ENCODE data around the gene RAB25. TPM values are rescaled to one million over a fixed set of nuclear protein-coding genes. Genes with fewer than 3 reads are reported as not detected.

Gene RAB25
- total RNA-seq, 3 donors from 2014 or later (not counting 1 experiment from before 2014, with no cell fraction given) = 0.82 TPM; not detected in 2

GRCh38 chr1:156118177-156118868 lies 57.4 kb downstream of the RAB25 start:
- Mint-ChIP-seq H3K27me3 (ENCODE audit: low read depth in 2 of 2) (peaks cover 8 to 25% of the 10 kb centered on the region in 2 donors), H3K4me1 (peaks cover 20 to 41% of the 10 kb centered on the region in 2 donors), H3K9me3 (no peaks in the 10 kb centered on the region), H3K27ac (no peak overlapping the region), H3K4me3 (no peak overlapping the region), H3K36me3 (no peaks in the 10 kb centered on the region)
- Histone ChIP-seq H3K4me1 (ENCODE audit: control insufficient read depth, insufficient read depth, low read length) (peaks cover 44% of the 10 kb centered on the region), H3K27me3 (ENCODE audit: control insufficient read depth, insufficient read depth, low read length) (peaks cover 17% of the 10 kb centered on the region), H3K4me3 (ENCODE audit: low read length) (no peak overlapping the region), H3K27ac (ENCODE audit: low read length) (no peak overlapping the region), H3K36me3 (ENCODE audit: control insufficient read depth, insufficient read depth, low read length) (no peaks in the 10 kb centered on the region), H3K9me3 (ENCODE audit: control insufficient read depth, insufficient read depth, low read length) (no peaks in the 10 kb centered on the region)
- 88% methylated on average over 5 of the region's 8 CpGs for WGBS (ENCODE audit: insufficient coverage)
- TF ChIP-seq, protein P1, sequence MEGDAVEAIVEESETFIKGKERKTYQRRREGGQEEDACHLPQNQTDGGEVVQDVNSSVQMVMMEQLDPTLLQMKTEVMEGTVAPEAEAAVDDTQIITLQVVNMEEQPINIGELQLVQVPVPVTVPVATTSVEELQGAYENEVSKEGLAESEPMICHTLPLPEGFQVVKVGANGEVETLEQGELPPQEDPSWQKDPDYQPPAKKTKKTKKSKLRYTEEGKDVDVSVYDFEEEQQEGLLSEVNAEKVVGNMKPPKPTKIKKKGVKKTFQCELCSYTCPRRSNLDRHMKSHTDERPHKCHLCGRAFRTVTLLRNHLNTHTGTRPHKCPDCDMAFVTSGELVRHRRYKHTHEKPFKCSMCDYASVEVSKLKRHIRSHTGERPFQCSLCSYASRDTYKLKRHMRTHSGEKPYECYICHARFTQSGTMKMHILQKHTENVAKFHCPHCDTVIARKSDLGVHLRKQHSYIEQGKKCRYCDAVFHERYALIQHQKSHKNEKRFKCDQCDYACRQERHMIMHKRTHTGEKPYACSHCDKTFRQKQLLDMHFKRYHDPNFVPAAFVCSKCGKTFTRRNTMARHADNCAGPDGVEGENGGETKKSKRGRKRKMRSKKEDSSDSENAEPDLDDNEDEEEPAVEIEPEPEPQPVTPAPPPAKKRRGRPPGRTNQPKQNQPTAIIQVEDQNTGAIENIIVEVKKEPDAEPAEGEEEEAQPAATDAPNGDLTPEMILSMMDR (IDR thresholded peaks at IDR 0.05) = no peak
- DNase-seq (no peak), ATAC-seq (no peak)
- intact Hi-C loops (cut with micrococcal nuclease) = no loop called here

DNA sequence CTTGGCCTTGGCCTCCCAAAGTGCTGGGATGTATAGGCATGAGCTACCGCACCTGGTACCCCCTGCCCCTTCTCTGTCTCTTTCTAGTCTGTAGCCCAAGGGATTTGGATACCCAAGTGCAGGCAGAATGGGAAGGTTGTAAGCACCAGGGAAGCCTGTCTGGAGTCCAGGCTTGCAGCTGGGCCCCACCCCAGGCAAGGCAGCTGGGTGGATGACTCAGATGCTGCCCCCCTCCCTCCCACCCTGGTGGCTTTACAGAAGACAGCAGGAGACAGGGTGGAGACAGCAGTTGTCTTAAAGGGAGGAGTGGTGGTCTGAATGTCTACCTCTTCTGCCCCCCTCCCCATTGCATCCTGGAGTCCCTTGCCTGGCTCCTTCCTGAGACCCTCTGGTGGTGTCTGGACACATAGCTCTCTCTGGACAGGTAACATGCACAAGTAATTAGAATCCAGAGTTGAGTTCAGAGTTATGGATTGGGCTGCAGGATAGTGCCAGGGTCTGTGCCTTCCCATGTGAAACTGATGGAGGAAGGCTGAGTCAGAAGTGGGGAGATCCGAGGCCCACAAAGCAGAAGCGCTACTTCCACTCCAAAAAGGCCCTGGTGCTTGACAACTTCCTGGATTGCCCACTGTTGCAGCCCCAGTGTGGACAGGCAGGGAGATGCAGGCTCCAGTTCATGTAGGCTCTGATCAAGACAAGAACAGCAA lies 58.7 kb downstream of the RAB25 start:
- Mint-ChIP-seq H3K36me3 (no peaks in the 10 kb centered on the region), H3K9me3 (no peaks in the 10 kb centered on the region), H3K4me3 (no peak overlapping the region), H3K27ac (peak overlapping the region in 1 of 2 donors; percentile 70), H3K4me1 (peaks cover 18 to 36% of the 10 kb centered on the region in 2 donors), H3K27me3 (ENCODE audit: low read depth in 2 of 2) (peaks cover 8 to 16% of the 10 kb centered on the region in 2 donors)
- DNase-seq (peak in 1 of 2 donors; percentile 52), ATAC-seq (peak in 1 of 3 donors; percentile 37)
- TF ChIP-seq, protein P1 (IDR thresholded peaks at IDR 0.05) = no peak
- H3K36me3 ChIP-seq (ENCODE audit: control insufficient read depth, insufficient read depth, low read length) = no peaks in the 10 kb centered on the region
- H3K4me1 ChIP-seq (ENCODE audit: control insufficient read depth, insufficient read depth, low read length) = peaks cover 47% of the 10 kb centered on the region
- no peaks in the 10 kb centered on the region for H3K9me3 ChIP-seq (ENCODE audit: control insufficient read depth, insufficient read depth, low read length)
- intact Hi-C loops (cut with micrococcal nuclease) = no loop called here
- no peak overlapping the region for H3K27ac ChIP-seq (ENCODE audit: low read length)
- H3K27me3 ChIP-seq (ENCODE audit: control insufficient read depth, insufficient read depth, low read length) = peaks cover 12% of the 10 kb centered on the region
- H3K4me3 ChIP-seq (ENCODE audit: low read length) = no peak overlapping the region
- 59% methylated on average over 3 of the region's 3 CpGs for WGBS (ENCODE audit: insufficient coverage)

Other genes starting within 250 kb of the RAB25 start
- 100 to 1,000 TPM; 127 to 147 (median 146) TPM for gene GON4L, start 203.9 kb upstream of the RAB25 start, total RNA-seq
- 10 to 100 TPM; 38.1 to 42.8 (median 39.8) TPM for gene SYT11, start 201.6 kb upstream of the RAB25 start, total RNA-seq
- 10 to 100 TPM; 79.1 to 86.1 (median 79.2) TPM for gene RIT1, start 149.8 kb upstream of the RAB25 start, total RNA-seq
- 100 to 1,000 TPM in 1 of 3 donors, 10 to 100 TPM in 2; 61.9 to 101 (median 85.9) TPM for gene KHDC4, start 126.7 kb upstream of the RAB25 start, total RNA-seq
- not detected for gene RXFP4, start 119.5 kb upstream of the RAB25 start, total RNA-seq
- gene ARHGEF2, start 82.6 kb upstream of the RAB25 start, total RNA-seq = 100 to 1,000 TPM; 143 to 200 (median 147) TPM
- 100 to 1,000 TPM; 209 to 215 (median 211) TPM for gene SSR2, start 40.2 kb upstream of the RAB25 start, total RNA-seq
- 10 to 100 TPM; 14.4 to 23.5 (median 23.5) TPM for gene UBQLN4, start 7.4 kb upstream of the RAB25 start, total RNA-seq
- 10 to 100 TPM; 23.5 to 26.1 (median 24.6) TPM for gene LAMTOR2, start 6.4 kb upstream of the RAB25 start, total RNA-seq
- gene MEX3A, start 21.3 kb downstream of the RAB25 start, total RNA-seq = under 1 TPM; 0.05 to 0.16 (median 0.14) TPM
- 100 to 1,000 TPM; 201 to 504 (median 273) TPM for gene LMNA, start 53.6 kb downstream of the RAB25 start, total RNA-seq
- gene SEMA4A, start 92.4 kb downstream of the RAB25 start, total RNA-seq = 10 to 100 TPM in 1 of 3 donors, 1 to 10 TPM in 2; 2.6 to 13.0 (median 7.0) TPM
- 10 to 100 TPM; 17.1 to 49.2 (median 22.0) TPM for gene SLC25A44, start 132.9 kb downstream of the RAB25 start, total RNA-seq
- 10 to 100 TPM; 61.5 to 70.3 (median 64.0) TPM for gene PMF1, start 151.8 kb downstream of the RAB25 start, total RNA-seq
- 1 to 10 TPM in 2 of 3 donors, under 1 TPM in 1; 0.45 to 1.6 (median 1.1) TPM for gene BGLAP, start 181.0 kb downstream of the RAB25 start, total RNA-seq
- gene PAQR6, start 186.9 kb downstream of the RAB25 start, total RNA-seq = 1 to 10 TPM; 2.6 to 5.5 (median 3.5) TPM
- 10 to 100 TPM; 76.7 to 93.9 (median 87.6) TPM for gene SMG5, start 221.7 kb downstream of the RAB25 start, total RNA-seq
- gene TMEM79, start 223.2 kb downstream of the RAB25 start, total RNA-seq = 1 to 10 TPM; 3.3 to 5.8 (median 5.0) TPM
- 10 to 100 TPM; 22.9 to 29.1 (median 26.8) TPM for gene GLMP, start 234.5 kb downstream of the RAB25 start, total RNA-seq
- under 1 TPM in 1 of 3 donors, not detected in 2; 0.42 TPM for gene VHLL, start 238.1 kb downstream of the RAB25 start, total RNA-seq